ENCODE data around the gene TTC7B.

DNA sequence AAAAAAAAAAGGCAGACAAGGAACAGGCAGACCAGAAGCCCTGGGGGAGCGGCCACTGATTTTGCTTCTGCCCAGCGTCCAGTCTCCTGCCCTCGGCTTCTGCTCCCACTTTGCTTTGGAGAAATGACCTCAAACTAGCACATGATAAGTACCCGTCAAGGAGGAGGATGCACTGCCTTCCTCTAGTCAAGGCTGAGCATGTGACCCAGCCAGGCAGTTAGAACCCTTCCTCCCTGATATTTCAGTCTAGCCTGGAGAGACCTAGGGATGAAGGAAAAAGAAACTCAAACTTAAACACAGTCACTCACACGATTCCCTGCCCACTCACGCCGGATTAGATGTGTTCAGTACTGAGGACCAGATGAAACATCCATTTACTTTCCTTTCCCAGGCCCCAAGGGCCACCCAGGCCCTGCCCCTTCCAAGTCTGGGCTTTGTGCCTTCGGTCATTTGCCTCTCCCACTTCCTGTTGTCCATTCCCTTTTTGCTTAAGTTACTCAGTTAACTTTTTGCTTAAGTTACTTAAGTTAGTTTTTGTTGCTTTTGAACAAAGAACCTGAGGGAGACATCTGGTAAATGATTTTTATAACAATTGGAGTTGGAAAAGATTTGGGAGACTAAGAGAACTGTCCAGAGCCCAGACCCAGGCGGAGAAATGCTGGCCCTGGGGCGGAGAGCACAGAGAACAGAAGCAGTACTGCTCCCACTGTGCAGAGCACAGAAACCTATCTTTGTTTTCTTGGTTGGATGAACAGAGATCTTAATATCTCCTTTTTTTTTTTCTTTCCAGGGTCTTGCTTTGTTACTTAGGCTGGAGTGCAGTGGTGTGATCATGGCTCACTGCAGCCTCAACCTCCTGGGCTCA lies 23.0 kb upstream of the TTC7B start:
- TF ChIP-seq, protein P1, sequence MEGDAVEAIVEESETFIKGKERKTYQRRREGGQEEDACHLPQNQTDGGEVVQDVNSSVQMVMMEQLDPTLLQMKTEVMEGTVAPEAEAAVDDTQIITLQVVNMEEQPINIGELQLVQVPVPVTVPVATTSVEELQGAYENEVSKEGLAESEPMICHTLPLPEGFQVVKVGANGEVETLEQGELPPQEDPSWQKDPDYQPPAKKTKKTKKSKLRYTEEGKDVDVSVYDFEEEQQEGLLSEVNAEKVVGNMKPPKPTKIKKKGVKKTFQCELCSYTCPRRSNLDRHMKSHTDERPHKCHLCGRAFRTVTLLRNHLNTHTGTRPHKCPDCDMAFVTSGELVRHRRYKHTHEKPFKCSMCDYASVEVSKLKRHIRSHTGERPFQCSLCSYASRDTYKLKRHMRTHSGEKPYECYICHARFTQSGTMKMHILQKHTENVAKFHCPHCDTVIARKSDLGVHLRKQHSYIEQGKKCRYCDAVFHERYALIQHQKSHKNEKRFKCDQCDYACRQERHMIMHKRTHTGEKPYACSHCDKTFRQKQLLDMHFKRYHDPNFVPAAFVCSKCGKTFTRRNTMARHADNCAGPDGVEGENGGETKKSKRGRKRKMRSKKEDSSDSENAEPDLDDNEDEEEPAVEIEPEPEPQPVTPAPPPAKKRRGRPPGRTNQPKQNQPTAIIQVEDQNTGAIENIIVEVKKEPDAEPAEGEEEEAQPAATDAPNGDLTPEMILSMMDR (IDR thresholded peaks at IDR 0.05), result no peak
- no peak for TF ChIP-seq POLR2A (IDR thresholded peaks at IDR 0.05)

All from adrenal gland (tissue), 5 donors.